ENCODE results near the gene PPIA.
A peak's percentile ranks its signal among the peaks of the same experiment; 100 is the strongest.
"Not testable (repeated sequence)": the region's sequence is repeated elsewhere in the genome, so short reads cannot be mapped to it uniquely, and the experiment has no call there.

PPIA gene

GRCh38 chr7:44764081-44764480, 32.4 kb upstream of the PPIA start:
- DNase-seq (ENCODE audit: low read depth), result no peak

- DNase-seq (ENCODE audit: low read depth), result no peak
Measured at GRCh38 chr7:44764665-44765578, 31.6 kb upstream of the PPIA start.

DNA sequence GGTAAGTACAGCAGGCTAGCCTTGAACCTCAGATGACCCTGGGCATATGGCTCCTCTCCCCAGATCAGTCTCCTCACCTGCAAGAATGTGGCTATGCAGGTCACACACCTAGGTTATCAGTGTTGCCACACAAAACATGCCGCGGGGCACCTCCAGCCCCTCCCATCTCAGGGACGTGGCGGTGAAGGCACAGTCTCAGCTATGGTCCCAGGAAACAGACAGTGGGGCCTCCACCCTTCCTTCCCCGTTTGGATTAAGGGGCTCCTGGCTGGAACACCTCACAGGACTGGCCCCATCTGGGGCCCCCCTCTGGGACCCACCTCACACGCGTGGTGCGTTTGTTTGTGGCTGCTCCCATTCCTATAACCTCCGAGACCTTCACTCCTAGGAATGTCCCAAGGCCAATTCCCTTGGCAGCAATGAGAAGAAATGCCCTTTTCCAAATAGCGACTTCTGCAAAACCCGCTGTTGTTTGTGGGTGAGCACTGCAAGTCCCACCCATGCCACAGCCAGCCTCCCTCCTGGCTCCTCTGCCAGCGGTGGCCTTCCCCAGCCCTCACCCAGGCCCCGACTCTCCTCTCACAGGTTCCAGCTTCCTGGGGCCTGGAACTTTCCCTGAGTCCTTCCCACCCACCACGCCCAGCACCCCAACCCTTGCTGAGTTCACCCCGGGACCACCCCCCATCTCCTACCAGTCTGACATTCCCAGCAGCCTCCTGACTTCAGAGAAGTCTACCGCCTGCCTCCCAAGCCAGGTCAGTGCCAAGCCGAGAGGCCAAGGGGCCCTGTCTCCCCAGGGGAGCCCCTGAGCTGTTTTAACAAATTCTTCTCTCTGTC, 30.7 kb upstream of the PPIA start:
- DNase-seq (ENCODE audit: low read depth), result no peak

GRCh38 chr7:44766416-44766801, 30.1 kb upstream of the PPIA start:
- DNase-seq (ENCODE audit: low read depth), result no peak

DNA sequence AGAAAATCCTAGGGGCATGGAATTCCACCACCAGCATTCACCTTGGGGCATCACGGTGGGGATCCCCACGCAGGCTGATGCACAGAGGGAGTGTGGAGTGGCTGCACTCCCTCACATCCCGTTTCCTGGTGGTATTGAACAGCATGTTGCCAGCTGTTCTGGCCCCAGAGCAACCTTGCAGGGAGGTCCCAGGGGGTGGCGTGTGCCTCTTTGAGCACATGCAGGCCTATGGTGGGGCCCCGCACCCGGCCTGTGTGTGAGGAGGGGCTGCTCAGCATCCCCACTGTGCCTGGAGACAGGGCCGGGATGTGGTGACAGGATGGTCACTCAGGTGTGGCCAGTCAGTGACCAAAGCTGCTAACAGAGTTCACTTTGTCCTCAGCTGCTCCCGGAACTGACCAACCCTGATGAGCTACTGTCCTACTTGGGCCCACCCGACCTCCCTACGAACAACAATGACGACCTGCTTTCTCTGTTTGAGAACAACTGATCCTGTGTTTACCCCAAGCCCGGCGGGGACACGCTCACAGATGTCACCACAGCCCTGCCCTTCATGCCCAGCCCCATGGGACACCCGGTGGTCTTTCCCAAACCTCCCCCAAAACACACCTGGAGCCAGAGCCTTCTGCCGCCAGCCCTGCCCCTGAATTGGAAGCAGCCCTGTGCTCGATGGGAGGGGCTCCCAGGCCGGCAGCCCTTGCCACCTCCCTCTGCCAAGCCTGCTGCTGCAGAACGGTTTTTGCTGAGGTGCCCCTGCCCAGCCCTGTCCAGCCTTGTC, 29.2 kb upstream of the PPIA start:
- DNase-seq (ENCODE audit: low read depth), result no peak

DNA sequence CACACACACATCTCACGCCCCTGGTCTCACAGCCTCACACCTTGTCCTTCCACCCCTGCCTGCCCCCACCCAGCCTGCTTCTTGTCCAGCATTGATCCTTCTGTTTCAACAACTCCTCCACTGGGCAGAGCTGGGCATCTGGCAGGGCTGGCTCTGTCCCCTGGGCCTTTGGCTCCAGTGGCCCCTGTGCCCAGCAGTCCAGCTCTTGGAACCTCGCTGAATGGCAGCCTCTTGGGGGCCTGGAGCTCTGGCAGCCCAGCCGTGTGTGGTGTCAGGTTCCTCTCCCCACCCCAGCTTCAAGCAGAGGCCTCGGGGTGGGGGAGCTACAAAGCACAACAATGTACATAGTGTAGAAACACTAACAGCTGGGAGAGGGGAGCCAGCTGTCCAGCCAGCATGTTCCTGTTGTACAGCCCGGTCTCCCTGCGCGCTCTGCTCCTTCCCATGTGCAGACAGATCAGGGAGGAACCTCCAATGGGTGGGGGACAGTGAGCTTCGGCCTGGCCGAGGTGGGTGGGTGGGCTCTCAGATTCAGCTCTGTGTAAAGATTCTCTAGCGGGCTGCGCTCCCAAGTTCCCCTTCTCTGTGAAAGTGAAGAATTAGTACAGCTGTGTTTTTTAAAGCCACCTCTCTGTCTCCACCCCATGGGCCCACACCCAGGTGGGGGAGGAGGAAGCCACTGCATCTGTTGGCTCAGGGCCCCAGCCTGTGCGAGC, 28.4 kb upstream of the PPIA start:
- DNase-seq (ENCODE audit: low read depth), result no peak

- DNase-seq (ENCODE audit: low read depth), result no peak
Measured at GRCh38 chr7:44768628-44769371, 27.7 kb upstream of the PPIA start.

- no peak for DNase-seq (ENCODE audit: low read depth)
Measured at GRCh38 chr7:44769376-44769775, 27.1 kb upstream of the PPIA start.

DNA sequence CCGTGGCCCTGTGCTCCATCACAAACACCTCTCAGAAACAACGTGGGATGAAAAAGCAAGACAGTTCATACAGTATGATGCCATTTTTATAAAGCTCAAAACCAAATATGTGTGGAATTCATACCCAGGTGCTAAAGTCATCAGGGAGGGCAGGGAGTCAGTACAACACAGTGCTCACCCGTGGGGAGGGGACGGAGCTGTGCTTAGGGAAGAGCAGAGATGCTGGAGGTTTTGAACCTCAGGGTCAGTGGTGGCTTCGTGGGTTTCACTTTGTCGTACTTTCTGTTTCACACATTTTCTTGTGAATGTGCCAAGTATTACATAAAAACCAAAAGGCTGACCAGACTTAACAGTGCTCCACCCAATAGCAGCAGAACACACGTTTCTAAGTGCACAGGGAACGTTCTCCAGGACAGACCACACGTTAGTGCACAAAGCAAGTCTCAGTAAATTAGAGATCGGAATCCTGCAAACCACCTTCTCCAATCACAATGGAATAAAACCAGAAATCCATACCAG, 26.6 kb upstream of the PPIA start:
- DNase-seq (ENCODE audit: low read depth), result peak; percentile 36

DNA sequence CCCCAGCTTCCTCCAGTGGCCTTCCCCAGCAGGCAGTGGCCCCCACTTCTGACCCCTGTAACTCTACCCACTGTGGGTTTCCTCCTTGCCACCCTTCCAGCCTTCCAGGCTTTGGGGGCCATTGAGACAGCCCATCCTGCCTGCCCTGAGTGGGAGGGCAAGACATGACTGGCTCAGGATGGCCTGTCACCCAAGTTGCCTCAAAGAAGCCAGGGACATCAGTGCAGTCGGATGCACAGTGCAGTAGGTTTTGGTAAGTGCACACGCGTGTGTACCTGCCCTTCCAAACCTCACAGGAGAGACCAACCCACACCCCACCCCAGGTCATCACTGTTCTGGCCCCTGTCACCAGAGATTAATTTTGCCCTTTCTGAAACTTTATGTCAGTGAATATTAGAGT, 25.1 kb upstream of the PPIA start:
- DNase-seq (ENCODE audit: low read depth), result no peak

DNA sequence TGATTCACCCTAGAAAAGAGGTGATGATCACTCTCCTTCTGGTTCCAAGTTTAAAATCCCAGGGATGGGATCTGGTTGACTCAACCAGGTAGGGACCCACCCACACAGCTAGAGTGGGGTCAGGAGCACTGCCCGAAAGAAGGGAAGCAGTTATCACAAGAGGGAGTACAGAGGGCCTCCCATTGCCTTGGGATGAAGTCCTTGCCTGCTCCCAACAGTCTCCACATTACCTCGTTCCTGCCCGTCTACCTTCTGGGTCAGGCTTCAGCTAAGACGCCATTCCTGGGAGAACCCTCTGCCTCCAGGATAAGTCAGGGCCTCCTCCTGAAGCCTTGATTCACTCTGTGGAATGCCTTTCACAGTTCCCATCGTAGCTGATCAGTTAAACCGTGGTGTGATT, 24.0 kb upstream of the PPIA start:
- DNase-seq (ENCODE audit: low read depth), result no peak

DNA sequence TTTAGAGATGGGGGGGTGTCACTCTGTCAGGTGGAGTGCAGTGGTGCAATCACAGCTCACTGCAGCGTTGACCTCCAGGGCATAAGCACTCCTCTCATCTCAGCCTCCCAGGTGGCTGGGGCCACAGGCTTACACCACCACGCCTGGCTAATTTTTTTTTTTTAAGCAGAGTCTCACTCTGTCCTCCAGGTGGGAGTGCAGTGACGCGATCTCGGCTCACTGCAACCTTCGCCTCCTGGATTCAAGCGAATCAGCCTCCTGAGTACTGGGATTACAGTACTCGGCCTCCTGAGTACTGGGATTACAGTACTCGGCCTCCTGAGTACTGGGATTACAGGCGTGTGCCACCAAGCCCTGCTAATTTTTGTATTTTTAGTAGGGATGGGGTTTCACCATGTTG, 23.6 kb upstream of the PPIA start:
- no peak for DNase-seq (ENCODE audit: low read depth)

GRCh38 chr7:44774486-44774885, 22.0 kb upstream of the PPIA start:
- not testable (repeated sequence) for DNase-seq (ENCODE audit: low read depth)

GRCh38 chr7:44775383-44776107, 20.9 kb upstream of the PPIA start:
- no peak for DNase-seq (ENCODE audit: low read depth)

DNA sequence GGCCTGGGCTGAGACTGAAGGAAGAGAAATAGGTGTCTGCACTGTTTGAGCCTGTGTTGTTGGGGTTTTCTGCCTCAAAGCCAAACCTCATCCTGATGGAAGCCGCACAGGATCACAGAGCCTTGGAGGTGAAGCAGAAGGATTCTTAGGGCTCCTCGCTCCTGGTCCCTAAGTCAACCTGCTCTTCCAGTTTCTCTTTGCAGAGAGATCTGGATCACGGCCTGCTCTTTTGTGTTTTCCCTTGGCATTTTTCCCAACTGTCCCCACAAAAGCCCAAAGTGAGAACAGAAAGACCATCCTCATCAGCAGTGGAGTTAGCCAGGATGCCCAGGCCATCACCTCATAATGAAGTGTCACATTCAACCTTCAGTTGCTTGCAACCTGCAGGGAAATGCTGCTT, 20.3 kb upstream of the PPIA start:
- DNase-seq (ENCODE audit: low read depth), result no peak

- DNase-seq (ENCODE audit: low read depth), result no peak
Measured at GRCh38 chr7:44782460-44782859, 14.0 kb upstream of the PPIA start.

GRCh38 chr7:44783407-44783806, 13.1 kb upstream of the PPIA start:
- DNase-seq (ENCODE audit: low read depth), result no peak

- no peak for DNase-seq (ENCODE audit: low read depth)
Measured at GRCh38 chr7:44784364-44784763, 12.1 kb upstream of the PPIA start.

DNA sequence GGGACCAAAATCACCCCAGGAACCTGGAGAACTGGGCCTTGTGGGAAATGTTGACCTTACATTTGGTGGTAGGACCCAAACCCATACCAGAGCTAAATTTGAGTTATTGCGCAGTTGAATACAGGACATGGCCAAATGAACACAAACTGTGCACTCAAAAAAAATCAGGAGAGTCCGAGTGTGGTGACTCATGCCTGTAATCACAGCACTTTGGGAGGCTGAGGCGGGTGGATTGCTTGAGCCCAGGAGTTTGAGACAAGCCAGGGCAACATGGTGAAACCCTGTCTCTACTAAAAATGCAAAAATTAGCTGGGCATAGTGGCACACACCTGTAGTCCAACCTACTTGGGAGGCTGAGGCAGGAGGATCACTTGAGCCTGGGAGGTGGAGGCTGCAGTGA, 11.3 kb upstream of the PPIA start:
- not testable (repeated sequence) for DNase-seq (ENCODE audit: low read depth)

GRCh38 chr7:44787041-44787440, 9.4 kb upstream of the PPIA start:
- DNase-seq (ENCODE audit: low read depth), result no peak

Measured in GM04503 (cell line).